Measurements from ENCODE around the gene DNMBP. TPM values are rescaled to one million over a fixed set of nuclear protein-coding genes. Genes with fewer than 3 reads are reported as not detected.

Gene DNMBP
- total and polyA plus RNA-seq, 2 experiments from 2014 or later, result 13.9 to 18.2 TPM

- H3K36me3 ChIP-seq (replicated peaks; ENCODE audit: insufficient read depth, low read depth), result peaks cover 7% of the 10 kb centered on the region
- H3K27ac ChIP-seq, result no peak overlapping the region
Observed at GRCh38 chr10:99880080-99880835, 129.5 kb downstream of the DNMBP start.

GRCh38 chr10:99875473-99875872 lies 134.3 kb downstream of the DNMBP start:
- H3K4me2 ChIP-seq, result no peak overlapping the region
- no peak overlapping the region for H2AFZ ChIP-seq
- H3K27ac ChIP-seq, result no peak overlapping the region
- no peaks in the 10 kb centered on the region for H3K79me2 ChIP-seq
- peaks cover 5% of the 10 kb centered on the region for H3K4me1 ChIP-seq (ENCODE audit: insufficient read depth)
- H3K9me3 ChIP-seq (ENCODE audit: low read depth), result no peaks in the 10 kb centered on the region
- H3K27me3 ChIP-seq, result no peaks in the 10 kb centered on the region
- no peaks in the 10 kb centered on the region for H3K9me2 ChIP-seq (replicated peaks; ENCODE audit: insufficient read depth)
- H4K20me1 ChIP-seq (ENCODE audit: insufficient read depth, poor library complexity, severe bottlenecking), result no peaks in the 10 kb centered on the region
- no peak overlapping the region for H3K4me3 ChIP-seq
- no peaks in the 10 kb centered on the region for H3K36me3 ChIP-seq (replicated peaks; ENCODE audit: insufficient read depth, low read depth)
- 71% methylated on average over 5 of the region's 5 CpGs for WGBS (ENCODE audit: low lambda C conversion rate, missing lambda C conversion rate)
- no peak for TF ChIP-seq EZH2 (IDR thresholded peaks at IDR 0.05; ENCODE audit: borderline replicate concordance)
- TF ChIP-seq EZH2phosphoT487 (IDR thresholded peaks at IDR 0.05; ENCODE audit: low read depth, severe bottlenecking, unreplicated experiment), result no peak
- TF ChIP-seq CTCF (IDR thresholded peaks at IDR 0.05; ENCODE audit: poor library complexity), result no peak
- DNase-seq (ENCODE audit: low spot score), result no peak

More at GRCh38 chr10:99880080-99880835, 129.5 kb downstream of the DNMBP start:
- H3K4me2 ChIP-seq, result no peak overlapping the region
- DNase-seq (ENCODE audit: low spot score), result no peak
- H3K9me2 ChIP-seq (replicated peaks; ENCODE audit: insufficient read depth), result no peaks in the 10 kb centered on the region
- 86% methylated on average over 19 of the region's 19 CpGs for WGBS (ENCODE audit: low lambda C conversion rate, missing lambda C conversion rate)
- H2AFZ ChIP-seq, result no peak overlapping the region
- H4K20me1 ChIP-seq (ENCODE audit: insufficient read depth, poor library complexity, severe bottlenecking), result no peaks in the 10 kb centered on the region
- no peak overlapping the region for H3K4me3 ChIP-seq
- H3K27me3 ChIP-seq, result no peaks in the 10 kb centered on the region
- H3K79me2 ChIP-seq, result no peaks in the 10 kb centered on the region
- TF ChIP-seq CTCF (IDR thresholded peaks at IDR 0.05; ENCODE audit: poor library complexity) (no peak), EZH2 (IDR thresholded peaks at IDR 0.05; ENCODE audit: borderline replicate concordance) (no peak), EZH2phosphoT487 (IDR thresholded peaks at IDR 0.05; ENCODE audit: low read depth, severe bottlenecking, unreplicated experiment) (no peak)
- no peaks in the 10 kb centered on the region for H3K4me1 ChIP-seq (ENCODE audit: insufficient read depth)
- H3K9me3 ChIP-seq (ENCODE audit: low read depth), result no peaks in the 10 kb centered on the region

DNA sequence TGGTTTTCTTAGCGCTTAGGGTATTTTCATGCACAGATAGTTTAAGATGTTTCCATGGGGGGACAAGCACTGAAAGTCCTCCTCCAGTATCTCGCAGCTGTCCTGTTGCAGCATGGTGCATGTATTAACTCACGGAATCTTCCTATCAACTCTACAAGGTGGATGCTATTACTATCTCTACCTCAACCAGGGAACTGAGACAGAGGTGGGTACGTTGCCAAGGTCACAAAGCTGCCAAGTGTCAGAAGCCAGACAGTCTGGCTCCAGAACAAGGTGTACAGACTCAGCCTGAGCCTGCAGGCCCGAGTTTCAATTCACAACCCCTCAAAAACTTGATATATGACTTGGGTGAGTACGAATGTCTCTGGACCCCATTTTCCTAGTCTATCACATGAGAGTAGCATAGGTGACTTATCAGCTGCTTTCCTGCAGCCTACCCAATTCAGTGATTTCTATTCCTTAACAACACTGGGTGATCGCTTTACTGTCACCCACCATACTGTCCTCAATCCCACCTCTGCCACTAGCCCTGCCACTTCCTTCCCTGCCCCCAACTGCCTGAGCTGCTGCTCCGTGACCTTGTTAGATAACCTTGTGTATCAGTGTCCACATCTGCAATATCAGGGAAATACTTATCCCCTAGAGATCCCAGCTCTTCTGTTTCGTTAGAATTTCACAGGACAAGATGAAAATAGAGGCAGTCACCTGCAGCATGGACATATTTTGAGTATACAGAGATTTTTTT lies 135.2 kb downstream of the DNMBP start:
- Histone ChIP-seq H3K27me3 (no peaks in the 10 kb centered on the region), H3K4me2 (no peak overlapping the region), H3K9me2 (replicated peaks; ENCODE audit: insufficient read depth) (no peaks in the 10 kb centered on the region), H3K27ac (no peak overlapping the region), H3K9me3 (ENCODE audit: low read depth) (no peaks in the 10 kb centered on the region), H3K4me3 (no peak overlapping the region), H3K4me1 (ENCODE audit: insufficient read depth) (peaks cover 5% of the 10 kb centered on the region), H3K79me2 (no peaks in the 10 kb centered on the region), H3K36me3 (replicated peaks; ENCODE audit: insufficient read depth, low read depth) (no peaks in the 10 kb centered on the region), H2AFZ (no peak overlapping the region), H4K20me1 (ENCODE audit: insufficient read depth, poor library complexity, severe bottlenecking) (no peaks in the 10 kb centered on the region)
- 82% methylated on average over 9 of the region's 9 CpGs for WGBS (ENCODE audit: low lambda C conversion rate, missing lambda C conversion rate)
- TF ChIP-seq EZH2 (IDR thresholded peaks at IDR 0.05; ENCODE audit: borderline replicate concordance), result no peak
- no peak for TF ChIP-seq EZH2phosphoT487 (IDR thresholded peaks at IDR 0.05; ENCODE audit: low read depth, severe bottlenecking, unreplicated experiment)
- no peak for TF ChIP-seq CTCF (IDR thresholded peaks at IDR 0.05; ENCODE audit: poor library complexity)
- no peak for DNase-seq (ENCODE audit: low spot score)

All from hepatocyte (in vitro differentiated cells).